GM12873 (cell line): ENCODE measurements around the gene MTMR10.

Source experiments
- CTCF ChIP-seq: IDR thresholded peaks from 2 replicates; pipeline ENCODE4 v1.5.1; 2012; ENCODE audit warnings: low read depth, mild to moderate bottlenecking, moderate library complexity, low read length, control low read depth; ENCODE audit not compliant: insufficient read depth; ENCODE audit errors: missing control alignments

MTMR10 gene

GRCh38 chr15:31023841-31024240 lies 32.4 kb upstream of the MTMR10 start:
- TF ChIP-seq CTCF, result no peak

GRCh38 chr15:31021067-31021665 lies 29.7 kb upstream of the MTMR10 start:
- TF ChIP-seq CTCF, result no peak

GRCh38 chr15:31020542-31020941 lies 29.1 kb upstream of the MTMR10 start:
- no peak for TF ChIP-seq CTCF

GRCh38 chr15:31019986-31020385 lies 28.6 kb upstream of the MTMR10 start:
- TF ChIP-seq CTCF, result no peak

GRCh38 chr15:31017311-31017710 lies 25.9 kb upstream of the MTMR10 start:
- TF ChIP-seq CTCF, result no peak

DNA sequence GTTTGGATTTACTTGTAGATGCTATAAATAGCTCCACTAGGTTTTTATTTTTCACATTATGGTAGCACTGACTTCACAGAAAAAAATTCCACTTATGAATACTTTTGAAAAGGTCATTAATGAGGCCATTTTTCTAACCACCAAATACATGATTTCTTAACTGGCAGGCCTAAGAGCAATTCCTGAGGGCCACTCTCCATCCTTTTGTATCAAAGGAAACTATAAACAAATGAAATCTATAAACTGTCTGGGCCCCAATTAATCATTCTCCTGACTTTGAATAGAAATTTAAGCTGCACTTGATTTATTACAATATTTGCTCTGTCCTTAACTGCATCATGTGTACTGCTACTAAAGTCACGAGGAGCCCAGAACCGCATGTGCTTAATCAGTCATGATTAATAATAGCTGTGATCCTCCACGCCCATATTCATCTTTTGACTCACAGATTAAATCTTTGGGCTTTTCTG lies 25.1 kb upstream of the MTMR10 start:
- TF ChIP-seq CTCF, result no peak

DNA sequence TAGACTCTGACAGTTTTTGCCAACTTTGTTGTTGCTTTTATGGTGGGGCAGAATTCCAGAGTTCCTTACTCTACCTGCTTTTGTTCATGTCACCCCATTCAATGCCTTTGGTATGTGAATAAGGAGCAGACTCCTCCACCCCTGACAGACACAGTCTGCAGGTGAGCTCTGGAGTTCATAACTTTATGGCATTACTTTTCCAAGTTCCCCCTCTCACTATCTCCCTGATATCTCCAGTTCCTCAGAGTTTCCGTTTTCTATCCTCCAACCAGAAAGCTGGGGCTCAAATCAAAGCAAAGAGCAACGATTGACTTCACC lies 23.1 kb upstream of the MTMR10 start:
- TF ChIP-seq CTCF, result no peak
